Transverse colon (tissue), 1 donor: ENCODE results near the gene RPA4.

ENCODE experiments used
- EP300 ChIP-seq: sonication (generic); formaldehyde crosslinking; IDR thresholded peaks from one replicate; pipeline ENCODE4 v1.6.1; 2017; ENCODE audit warnings: antibody characterized with exemption, low read depth
- POLR2A ChIP-seq: fragments of 450-650 bp; IDR thresholded peaks from one replicate; pipeline ENCODE4 v1.6.1; 2016; ENCODE audit warnings: antibody characterized with exemption, mild to moderate bottlenecking, moderate library complexity

- TF ChIP-seq POLR2A, result no peak
- no peak for TF ChIP-seq EP300
Measured at GRCh38 chrX:96918864-96919263, 35.2 kb downstream of the RPA4 start.
